BJ (cell line): ENCODE measurements around the gene RAB3A. TPM values are rescaled to one million over a fixed set of nuclear protein-coding genes. Genes with fewer than 3 reads are reported as not detected.

Experiments used
- CTCF ChIA-PET: fragments of 350-600 bp; formaldehyde crosslinking; extraction: SDS; loops from one replicate; lab custom pipeline; 2021; ENCODE audit warnings: antibody characterized with exemption, inconsistent platforms; lab: Yijun Ruan, JAX
- POLR2A ChIA-PET: fragments of 300-600 bp; sonication (Branson Sonifier 250); formaldehyde crosslinking; extraction: SDS; loops from one replicate; lab custom pipeline; 2021; ENCODE audit warnings: antibody characterized with exemption; lab: Charles Lee
- DNase-seq: peaks from one replicate; pipeline ENCODE4 v3.0.0-alpha.2; 2011; ENCODE audit warnings: low read depth
- H3K27me3 ChIP-seq: 2 replicates; pipeline ENCODE4 v1.6.0; 2011; ENCODE audit warnings: low read length; ENCODE audit not compliant: control insufficient read depth, insufficient read depth
- H3K36me3 ChIP-seq: 2 replicates; pipeline ENCODE4 v1.5.1; 2011; ENCODE audit warnings: low read length; ENCODE audit not compliant: control insufficient read depth, insufficient read depth
- H3K4me3 ChIP-seq: 2 replicates; pipeline ENCODE4 v1.5.1; 2011; ENCODE audit warnings: low read depth, mild to moderate bottlenecking, control low read depth, low read length
- polyA plus RNA-seq: library from polyadenylated mRNA; depleted of rRNA; stranded (reverse); fragments of >200 nt; gene quantifications from 2 replicates; pipeline ENCODE4 v1.2.3, GENCODE V29; 2011
- TF ChIP-seq, protein P1 (sequence below): IDR thresholded peaks from 2 replicates; pipeline ENCODE4 v1.5.1; 2011; ENCODE audit warnings: low read depth, mild to moderate bottlenecking, control low read depth, inconsistent platforms, low read length, moderate library complexity; ENCODE audit not compliant: insufficient read depth

Gene RAB3A
- polyA plus RNA-seq, 1 experiment: 2.0 TPM

GRCh38 chr19:18197306-18197705, 6.5 kb downstream of the RAB3A start:
- ChIA-PET POLR2A (no interaction called here), CTCF (interaction anchor here (1.4 kb wide), 1 partner anchor 55 kb away, joined by 3 read pairs; no protein-coding TSS in a partner anchor)
- DNase-seq: no peak
- Histone ChIP-seq H3K36me3 (peaks cover 21% of the 10 kb centered on the region), H3K4me3 (no peak overlapping the region), H3K27me3 (no peaks in the 10 kb centered on the region)
- TF ChIP-seq, protein P1, sequence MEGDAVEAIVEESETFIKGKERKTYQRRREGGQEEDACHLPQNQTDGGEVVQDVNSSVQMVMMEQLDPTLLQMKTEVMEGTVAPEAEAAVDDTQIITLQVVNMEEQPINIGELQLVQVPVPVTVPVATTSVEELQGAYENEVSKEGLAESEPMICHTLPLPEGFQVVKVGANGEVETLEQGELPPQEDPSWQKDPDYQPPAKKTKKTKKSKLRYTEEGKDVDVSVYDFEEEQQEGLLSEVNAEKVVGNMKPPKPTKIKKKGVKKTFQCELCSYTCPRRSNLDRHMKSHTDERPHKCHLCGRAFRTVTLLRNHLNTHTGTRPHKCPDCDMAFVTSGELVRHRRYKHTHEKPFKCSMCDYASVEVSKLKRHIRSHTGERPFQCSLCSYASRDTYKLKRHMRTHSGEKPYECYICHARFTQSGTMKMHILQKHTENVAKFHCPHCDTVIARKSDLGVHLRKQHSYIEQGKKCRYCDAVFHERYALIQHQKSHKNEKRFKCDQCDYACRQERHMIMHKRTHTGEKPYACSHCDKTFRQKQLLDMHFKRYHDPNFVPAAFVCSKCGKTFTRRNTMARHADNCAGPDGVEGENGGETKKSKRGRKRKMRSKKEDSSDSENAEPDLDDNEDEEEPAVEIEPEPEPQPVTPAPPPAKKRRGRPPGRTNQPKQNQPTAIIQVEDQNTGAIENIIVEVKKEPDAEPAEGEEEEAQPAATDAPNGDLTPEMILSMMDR: no peak

DNA sequence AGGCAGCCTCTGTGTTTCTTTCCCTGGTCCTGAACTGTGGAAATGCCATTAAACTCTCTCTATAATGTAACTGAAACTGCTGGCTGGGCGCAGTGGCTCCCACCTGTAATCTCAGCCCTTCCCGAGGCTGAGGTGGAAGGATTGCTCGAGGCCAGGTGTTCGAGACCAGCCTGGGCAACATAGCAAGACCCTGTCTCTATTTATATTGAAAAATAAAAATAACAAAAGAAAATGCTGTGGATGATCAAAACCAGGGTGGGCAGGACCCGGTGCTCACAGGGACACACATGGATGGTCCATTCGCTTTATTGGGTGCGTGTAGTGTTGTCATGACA, 7.4 kb downstream of the RAB3A start:
- TF ChIP-seq, protein P1: no peak
- ChIA-PET CTCF (interaction anchor here (1.4 kb wide), 1 partner anchor 55 kb away, joined by 3 read pairs; no protein-coding TSS in a partner anchor), POLR2A (no interaction called here)
- Histone ChIP-seq H3K36me3 (peaks cover 21% of the 10 kb centered on the region), H3K27me3 (no peaks in the 10 kb centered on the region), H3K4me3 (no peak overlapping the region)
- no peak for DNase-seq

GRCh38 chr19:18194554-18195238, 9.1 kb downstream of the RAB3A start:
- TF ChIP-seq, protein P1: no peak
- DNase-seq: no peak
- Histone ChIP-seq H3K36me3 (peaks cover 16% of the 10 kb centered on the region), H3K27me3 (no peaks in the 10 kb centered on the region), H3K4me3 (no peak overlapping the region)
- CTCF ChIA-PET: interaction anchor here (1.0 to 1.1 kb wide), 2 partner anchors 12 to 13 kb away, joined by 3 to 5 read pairs; no protein-coding TSS in a partner anchor
- POLR2A ChIA-PET: interaction anchor here (0.5 kb wide), 1 partner anchor 74 kb away, joined by 3 read pairs; no protein-coding TSS in a partner anchor

DNA sequence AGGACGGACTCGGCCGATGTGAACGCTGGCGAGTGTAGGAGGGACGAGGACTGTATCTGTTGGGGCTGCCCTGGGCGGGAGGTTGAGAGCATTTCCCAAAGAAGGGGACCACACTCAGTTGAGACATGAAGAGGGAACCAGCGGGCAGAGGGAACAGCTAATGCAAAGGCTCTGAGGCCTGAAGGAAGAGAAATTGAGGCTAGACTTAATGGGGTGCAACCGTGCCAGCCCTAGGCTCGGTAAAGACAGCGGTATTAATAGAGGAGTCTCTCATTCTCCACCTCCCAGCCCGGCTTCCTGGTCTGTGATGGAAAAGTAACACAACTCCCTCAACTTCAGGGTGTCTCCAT, 9.7 kb downstream of the RAB3A start:
- TF ChIP-seq, protein P1: no peak
- ChIA-PET CTCF (interaction anchor here (0.6 to 2.1 kb wide), 3 partner anchors 14 to 30 kb away, joined by 4 to 7 read pairs (median 5); no protein-coding TSS in a partner anchor), POLR2A (no interaction called here)
- DNase-seq: no peak
- Histone ChIP-seq H3K36me3 (peaks cover 16% of the 10 kb centered on the region), H3K27me3 (no peaks in the 10 kb centered on the region), H3K4me3 (peak overlapping the region; percentile 87)

GRCh38 chr19:18193388-18194180, 10.3 kb downstream of the RAB3A start:
- POLR2A ChIA-PET: interaction anchor here (0.6 kb wide), 1 partner anchor 135 kb away, joined by 4 read pairs; no protein-coding TSS in a partner anchor
- DNase-seq: no peak
- peaks cover 14% of the 10 kb centered on the region for H3K36me3 ChIP-seq

More at GRCh38 chr19:18193388-18194180, 10.3 kb downstream of the RAB3A start:
- Histone ChIP-seq H3K27me3 (no peaks in the 10 kb centered on the region), H3K4me3 (peak overlapping the region; percentile 87)
- TF ChIP-seq, protein P1: no peak
- CTCF ChIA-PET: interaction anchor here (0.6 to 2.8 kb wide), 11 partner anchors 18 to 225 kb away, joined by 3 to 49 read pairs (median 4); no protein-coding TSS in a partner anchor
